Caco-2 (cell line): Measurements from ENCODE around the gene GPSM1. TPM values are rescaled to one million over a fixed set of nuclear protein-coding genes. Genes with fewer than 3 reads are reported as not detected.

Experiments
- BruUV-seq: library from RNA; stranded (reverse); fragments of 400-500 nt; replicated peaks from 2 replicates; lab custom pipeline; 2021; lab: Mats Ljungman, UMichigan
- CTCF ChIA-PET: fragments of 300-600 bp; sonication (Branson Sonifier 250); formaldehyde crosslinking; loops from one replicate; lab custom pipeline; 2022; ENCODE audit warnings: antibody characterized with exemption; lab: Charles Lee
- POLR2A ChIA-PET: fragments of 300-600 bp; sonication (Branson Sonifier 250); formaldehyde crosslinking; loops from one replicate; lab custom pipeline; 2022; ENCODE audit warnings: antibody characterized with exemption; lab: Charles Lee
- DNase-seq, 2 experiments: peaks; one replicate each; pipeline versions ENCODE4 v3.0.0 to v3.0.0-alpha.2; 2020 to 2022
- H3K27me3 ChIP-seq: replicated peaks from 2 replicates; pipeline ENCODE4 v1.6.0; 2011; ENCODE audit warnings: low read length; ENCODE audit not compliant: control insufficient read depth, insufficient read depth
- H3K36me3 ChIP-seq: 2 replicates; pipeline ENCODE4 v1.5.1; 2011; ENCODE audit warnings: low read length; ENCODE audit not compliant: control insufficient read depth, insufficient read depth
- H3K4me1 ChIP-seq: fragments of 250-450 bp; sonication (Bioruptor Pico); 2 replicates; pipeline ENCODE4 v1.5.1; 2020; ENCODE audit warnings: mild to moderate bottlenecking
- H3K4me3 ChIP-seq: 2 replicates; pipeline ENCODE4 v1.5.1; 2011; ENCODE audit warnings: low read depth, mild to moderate bottlenecking, control low read depth, low read length
- H3K9me3 ChIP-seq: fragments of 250-450 bp; sonication (Bioruptor Pico); 2 replicates; pipeline ENCODE4 v1.5.1; 2020; ENCODE audit warnings: mild to moderate bottlenecking, moderate library complexity
- H3K27ac Mint-ChIP-seq: one replicate; pipeline ENCODE4 v1.8.0; 2022; ENCODE audit warnings: mixed read lengths; ENCODE audit not compliant: unreplicated experiment
- H3K27me3 Mint-ChIP-seq: one replicate; pipeline ENCODE4 v1.8.0; 2022; ENCODE audit warnings: mixed read lengths; ENCODE audit not compliant: insufficient read depth, unreplicated experiment
- H3K36me3 Mint-ChIP-seq: one replicate; pipeline ENCODE4 v1.8.0; 2022; ENCODE audit warnings: mild to moderate bottlenecking, mixed read lengths; ENCODE audit not compliant: insufficient read depth, unreplicated experiment
- H3K4me1 Mint-ChIP-seq: one replicate; pipeline ENCODE4 v1.8.0; 2022; ENCODE audit warnings: low read depth, mixed read lengths; ENCODE audit not compliant: unreplicated experiment
- H3K4me3 Mint-ChIP-seq: one replicate; pipeline ENCODE4 v1.8.0; 2022; ENCODE audit warnings: mild to moderate bottlenecking, moderate library complexity, mixed read lengths; ENCODE audit not compliant: unreplicated experiment
- H3K9me3 Mint-ChIP-seq: one replicate; pipeline ENCODE4 v1.8.0; 2022; ENCODE audit warnings: mixed read lengths; ENCODE audit not compliant: unreplicated experiment
- intact Hi-C: fragments of 100-400 bp; cut with micrococcal nuclease; formaldehyde crosslinking; loops from one replicate; pipeline ENCODE4 v1.10.0; 2022; ENCODE audit not compliant: unreplicated experiment
- total RNA-seq: library from RNA; stranded (reverse); gene quantifications from 2 replicates; pipeline ENCODE4 v1.2.3, GENCODE V29; 2022
- TF ChIP-seq, protein P1 (sequence below), 2 experiments: fragments of 200-600 bp in 1 of 2; IDR thresholded peaks; 1 replicate in 1 of 2; 2 replicates in 1 of 2; pipeline versions ENCODE4 v1.5.1 to v1.8.0; 2011 to 2022; ENCODE audit warnings: antibody characterized with exemption in 1 of 2, control low read depth in 1 of 2, inconsistent platforms in 1 of 2, low read depth in 1 of 2, low read length in 1 of 2, mild to moderate bottlenecking in 1 of 2, moderate library complexity in 1 of 2; ENCODE audit not compliant: insufficient read depth in 1 of 2, severe bottlenecking in 1 of 2, unreplicated experiment in 1 of 2

The GPSM1 gene
- total RNA-seq, 1 experiment from 2014 or later: 25.7 TPM

DNA sequence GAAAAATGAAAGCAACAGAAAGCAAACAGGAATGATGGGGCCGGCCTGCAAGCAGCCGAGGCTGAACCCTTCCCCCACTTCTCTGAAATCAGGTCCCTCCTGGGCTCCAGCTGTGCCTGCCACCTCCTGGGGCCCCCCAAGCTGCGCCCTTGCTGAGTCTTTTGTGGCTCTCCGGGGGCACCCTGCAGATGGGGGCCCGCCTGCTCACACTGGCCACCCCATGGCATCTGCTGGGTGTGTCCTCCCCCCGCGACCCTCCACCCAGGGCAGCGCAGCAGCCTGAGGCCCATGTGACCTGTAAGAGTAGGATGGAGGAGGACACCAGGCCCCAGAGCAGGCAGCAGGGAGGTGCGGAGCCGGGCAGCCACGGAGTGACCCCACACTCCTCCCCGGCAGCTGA lies 5.7 kb downstream of the GPSM1 start:
- CTCF ChIA-PET: no interaction called here

DNA sequence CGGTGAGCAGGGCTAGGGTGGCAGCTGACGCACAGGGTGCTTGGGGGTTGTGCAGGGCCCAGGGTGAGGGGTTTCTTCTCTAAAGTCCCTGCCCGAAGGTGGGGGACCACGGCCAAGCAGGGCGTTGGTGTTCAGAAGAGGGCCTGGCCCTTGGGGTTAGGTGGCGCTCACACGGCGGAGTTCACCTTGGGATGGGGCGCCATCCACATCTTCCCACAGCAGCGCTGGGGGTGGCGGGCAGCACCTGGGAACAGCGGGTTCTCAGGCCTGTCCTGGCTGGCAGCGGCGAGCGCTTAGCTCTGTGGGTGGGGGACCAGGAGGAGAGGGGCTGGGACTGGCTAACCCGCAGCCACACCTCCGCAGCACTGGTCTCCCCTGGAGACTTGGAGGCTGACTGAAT lies 6.1 kb downstream of the GPSM1 start:
- Mint-ChIP-seq H3K4me3 (no peak overlapping the region), H3K27ac (no peak overlapping the region), H3K36me3 (peaks cover 18% of the 10 kb centered on the region), H3K27me3 (no peaks in the 10 kb centered on the region), H3K9me3 (no peaks in the 10 kb centered on the region), H3K4me1 (peaks cover 6% of the 10 kb centered on the region)
- intact Hi-C loops: no loop called here
- H3K36me3 ChIP-seq: no peaks in the 10 kb centered on the region; the same call in 1 of the 2 replicates
- DNase-seq: no peak
- H3K4me1 ChIP-seq: peaks cover 8% of the 10 kb centered on the region
- no peak overlapping the region for H3K4me3 ChIP-seq
- no peaks in the 10 kb centered on the region for H3K27me3 ChIP-seq
- ChIA-PET POLR2A (no interaction called here), CTCF (no interaction called here)
- no peaks in the 10 kb centered on the region for H3K9me3 ChIP-seq
- TF ChIP-seq, protein P1, sequence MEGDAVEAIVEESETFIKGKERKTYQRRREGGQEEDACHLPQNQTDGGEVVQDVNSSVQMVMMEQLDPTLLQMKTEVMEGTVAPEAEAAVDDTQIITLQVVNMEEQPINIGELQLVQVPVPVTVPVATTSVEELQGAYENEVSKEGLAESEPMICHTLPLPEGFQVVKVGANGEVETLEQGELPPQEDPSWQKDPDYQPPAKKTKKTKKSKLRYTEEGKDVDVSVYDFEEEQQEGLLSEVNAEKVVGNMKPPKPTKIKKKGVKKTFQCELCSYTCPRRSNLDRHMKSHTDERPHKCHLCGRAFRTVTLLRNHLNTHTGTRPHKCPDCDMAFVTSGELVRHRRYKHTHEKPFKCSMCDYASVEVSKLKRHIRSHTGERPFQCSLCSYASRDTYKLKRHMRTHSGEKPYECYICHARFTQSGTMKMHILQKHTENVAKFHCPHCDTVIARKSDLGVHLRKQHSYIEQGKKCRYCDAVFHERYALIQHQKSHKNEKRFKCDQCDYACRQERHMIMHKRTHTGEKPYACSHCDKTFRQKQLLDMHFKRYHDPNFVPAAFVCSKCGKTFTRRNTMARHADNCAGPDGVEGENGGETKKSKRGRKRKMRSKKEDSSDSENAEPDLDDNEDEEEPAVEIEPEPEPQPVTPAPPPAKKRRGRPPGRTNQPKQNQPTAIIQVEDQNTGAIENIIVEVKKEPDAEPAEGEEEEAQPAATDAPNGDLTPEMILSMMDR (IDR thresholded peaks at IDR 0.05; ENCODE audit: insufficient read depth in 1 of 2, low read depth in 1 of 2, low read length in 1 of 2, severe bottlenecking in 1 of 2, unreplicated experiment in 1 of 2): no peak
- no TSS peak for BruUV-seq

More for the DNA sequence above, 5.7 kb downstream of the GPSM1 start:
- H3K27me3 ChIP-seq: no peaks in the 10 kb centered on the region
- TF ChIP-seq, protein P1 (IDR thresholded peaks at IDR 0.05; ENCODE audit: insufficient read depth in 1 of 2, low read depth in 1 of 2, low read length in 1 of 2, severe bottlenecking in 1 of 2, unreplicated experiment in 1 of 2): no peak
- intact Hi-C loops: no loop called here
- peaks cover 13% of the 10 kb centered on the region for H3K4me1 ChIP-seq
- H3K27ac Mint-ChIP-seq: no peak overlapping the region
- H3K4me3 ChIP-seq: no peak overlapping the region
- BruUV-seq: no TSS peak
- no peaks in the 10 kb centered on the region for H3K27me3 Mint-ChIP-seq
- no peaks in the 10 kb centered on the region for H3K9me3 ChIP-seq
- H3K9me3 Mint-ChIP-seq: no peaks in the 10 kb centered on the region
- H3K4me3 Mint-ChIP-seq: no peak overlapping the region
- H3K36me3 Mint-ChIP-seq: peaks cover 18% of the 10 kb centered on the region
- no peaks in the 10 kb centered on the region; the same call in 1 of the 2 replicates for H3K36me3 ChIP-seq
- H3K4me1 Mint-ChIP-seq: peaks cover 6% of the 10 kb centered on the region
- POLR2A ChIA-PET: no interaction called here
- no peak for DNase-seq

DNA sequence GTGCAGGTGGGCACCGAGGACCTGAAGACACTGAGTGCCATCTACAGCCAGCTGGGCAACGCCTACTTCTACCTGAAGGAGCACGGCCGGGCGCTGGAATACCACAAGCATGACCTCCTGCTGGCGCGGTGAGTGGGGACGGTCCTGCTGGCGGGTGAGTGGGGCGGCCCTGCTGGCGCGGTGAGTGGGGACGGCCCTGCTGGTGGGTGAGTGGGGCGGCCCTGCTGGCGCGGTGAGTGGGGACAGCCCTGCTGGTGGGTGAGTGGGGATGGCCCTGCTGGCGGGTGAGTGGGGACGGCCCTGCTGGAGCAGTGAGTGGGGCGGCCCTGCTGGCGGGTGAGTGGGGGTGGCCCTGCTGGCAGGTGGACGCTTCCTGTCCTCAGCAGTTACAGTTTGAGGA lies 7.2 kb downstream of the GPSM1 start:
- TF ChIP-seq, protein P1 (IDR thresholded peaks at IDR 0.05; ENCODE audit: insufficient read depth in 1 of 2, low read depth in 1 of 2, low read length in 1 of 2, severe bottlenecking in 1 of 2, unreplicated experiment in 1 of 2): no peak
- H3K27ac Mint-ChIP-seq: no peak overlapping the region
- no peaks in the 10 kb centered on the region for H3K4me1 Mint-ChIP-seq
- no peak for DNase-seq
- Histone ChIP-seq H3K4me1 (no peaks in the 10 kb centered on the region), H3K9me3 (no peaks in the 10 kb centered on the region), H3K27me3 (no peaks in the 10 kb centered on the region), H3K4me3 (no peak overlapping the region), H3K36me3 (no peaks in the 10 kb centered on the region; the same call in 1 of the 2 replicates)
- intact Hi-C loops: no loop called here
- POLR2A ChIA-PET: interaction anchor here (0.8 kb wide), 1 partner anchor 65 kb away, joined by 12 read pairs; no protein-coding TSS in a partner anchor
- CTCF ChIA-PET: no interaction called here
- H3K9me3 Mint-ChIP-seq: no peaks in the 10 kb centered on the region
- no TSS peak for BruUV-seq
- H3K27me3 Mint-ChIP-seq: no peaks in the 10 kb centered on the region
- no peak overlapping the region for H3K4me3 Mint-ChIP-seq
- H3K36me3 Mint-ChIP-seq: peaks cover 15% of the 10 kb centered on the region
